Osteocyte (in vitro differentiated cells): ENCODE data around the gene SPATA32. TPM values are rescaled to one million over a fixed set of nuclear protein-coding genes. Genes with fewer than 3 reads are reported as not detected.
A peak's percentile ranks its signal among the peaks of the same experiment; 100 is the strongest.

Experiments used
- DNase-seq: peaks from one replicate; pipeline ENCODE4 v3.0.0; 2021; ENCODE audit warnings: mixed read lengths; ENCODE audit not compliant: unreplicated experiment; ENCODE audit errors: extremely low spot score
- H3K27ac Mint-ChIP-seq: one replicate; pipeline ENCODE4 v1.8.0; 2021; ENCODE audit warnings: mild to moderate bottlenecking, mixed read lengths; ENCODE audit not compliant: unreplicated experiment
- H3K27me3 Mint-ChIP-seq: one replicate; pipeline ENCODE4 v1.8.0; 2021; ENCODE audit warnings: mixed read lengths; ENCODE audit not compliant: unreplicated experiment
- H3K36me3 Mint-ChIP-seq: one replicate; pipeline ENCODE4 v1.8.0; 2021; ENCODE audit warnings: mixed read lengths; ENCODE audit not compliant: unreplicated experiment
- H3K4me1 Mint-ChIP-seq: one replicate; pipeline ENCODE4 v1.8.0; 2021; ENCODE audit warnings: mixed read lengths; ENCODE audit not compliant: unreplicated experiment
- H3K4me3 Mint-ChIP-seq: one replicate; pipeline ENCODE4 v1.8.0; 2021; ENCODE audit warnings: mild to moderate bottlenecking, moderate library complexity, mixed read lengths; ENCODE audit not compliant: unreplicated experiment
- H3K9me3 Mint-ChIP-seq: one replicate; pipeline ENCODE4 v1.8.0; 2021; ENCODE audit warnings: mixed read lengths; ENCODE audit not compliant: unreplicated experiment
- total RNA-seq: library from RNA; stranded (reverse); gene quantifications from 2 replicates; pipeline ENCODE4 v1.2.1, GENCODE V29; 2021
- TF ChIP-seq, protein P1 (sequence below): fragments of 200-600 bp; sonication (generic); IDR thresholded peaks from 2 replicates; pipeline ENCODE4 v1.5.0; 2021; ENCODE audit warnings: antibody characterized with exemption, mild to moderate bottlenecking, moderate library complexity

Gene SPATA32
- total RNA-seq, 1 donor from 2014 or later, result not detected

DNA sequence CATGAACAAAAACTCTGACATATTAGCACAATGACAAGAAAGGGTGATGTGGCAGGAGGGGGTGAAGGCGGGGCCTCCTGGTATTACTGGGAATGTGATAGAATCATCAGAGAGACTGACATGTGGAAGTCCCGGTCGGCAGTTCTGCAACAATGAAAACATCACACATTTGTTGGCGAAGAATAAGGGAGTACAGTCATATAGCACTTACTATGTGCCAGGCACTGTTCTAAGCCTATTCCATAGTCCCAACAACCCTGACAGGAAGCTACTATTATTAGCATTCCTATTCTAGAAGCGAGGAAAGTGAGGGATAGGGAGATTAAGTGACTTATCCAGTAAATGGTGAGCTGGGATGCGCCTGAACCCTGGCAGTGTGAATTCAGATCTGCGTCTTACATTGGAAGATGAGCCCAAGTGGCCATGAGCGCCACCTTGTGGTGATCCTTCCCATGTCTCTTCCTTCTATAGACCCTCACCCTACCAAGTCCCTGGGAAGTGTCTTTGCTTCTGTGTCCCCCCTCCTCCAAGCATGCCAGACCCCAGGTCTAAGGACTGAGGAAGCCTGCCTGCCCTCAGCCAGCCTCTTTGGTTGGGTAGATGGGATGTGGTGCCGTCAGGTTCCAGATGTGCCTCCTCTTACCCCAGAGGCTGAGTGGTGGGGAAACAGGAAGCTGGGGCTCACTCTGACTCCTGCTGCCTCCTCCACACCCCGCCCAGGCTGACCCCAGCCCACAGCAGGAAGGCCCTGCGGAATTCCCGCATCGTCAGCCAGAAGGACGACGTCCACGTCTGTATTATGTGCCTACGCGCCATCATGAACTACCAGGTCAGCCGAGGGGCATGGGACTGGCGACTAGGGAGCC lies 26.2 kb downstream of the SPATA32 start:
- Mint-ChIP-seq H3K4me1 (peaks cover 8% of the 10 kb centered on the region), H3K27me3 (peaks cover 3% of the 10 kb centered on the region), H3K4me3 (no peak overlapping the region), H3K9me3 (no peaks in the 10 kb centered on the region), H3K27ac (no peak overlapping the region), H3K36me3 (no peaks in the 10 kb centered on the region)
- DNase-seq, result peak; percentile 85
- TF ChIP-seq, protein P1, sequence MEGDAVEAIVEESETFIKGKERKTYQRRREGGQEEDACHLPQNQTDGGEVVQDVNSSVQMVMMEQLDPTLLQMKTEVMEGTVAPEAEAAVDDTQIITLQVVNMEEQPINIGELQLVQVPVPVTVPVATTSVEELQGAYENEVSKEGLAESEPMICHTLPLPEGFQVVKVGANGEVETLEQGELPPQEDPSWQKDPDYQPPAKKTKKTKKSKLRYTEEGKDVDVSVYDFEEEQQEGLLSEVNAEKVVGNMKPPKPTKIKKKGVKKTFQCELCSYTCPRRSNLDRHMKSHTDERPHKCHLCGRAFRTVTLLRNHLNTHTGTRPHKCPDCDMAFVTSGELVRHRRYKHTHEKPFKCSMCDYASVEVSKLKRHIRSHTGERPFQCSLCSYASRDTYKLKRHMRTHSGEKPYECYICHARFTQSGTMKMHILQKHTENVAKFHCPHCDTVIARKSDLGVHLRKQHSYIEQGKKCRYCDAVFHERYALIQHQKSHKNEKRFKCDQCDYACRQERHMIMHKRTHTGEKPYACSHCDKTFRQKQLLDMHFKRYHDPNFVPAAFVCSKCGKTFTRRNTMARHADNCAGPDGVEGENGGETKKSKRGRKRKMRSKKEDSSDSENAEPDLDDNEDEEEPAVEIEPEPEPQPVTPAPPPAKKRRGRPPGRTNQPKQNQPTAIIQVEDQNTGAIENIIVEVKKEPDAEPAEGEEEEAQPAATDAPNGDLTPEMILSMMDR, result peak; percentile 85

DNA sequence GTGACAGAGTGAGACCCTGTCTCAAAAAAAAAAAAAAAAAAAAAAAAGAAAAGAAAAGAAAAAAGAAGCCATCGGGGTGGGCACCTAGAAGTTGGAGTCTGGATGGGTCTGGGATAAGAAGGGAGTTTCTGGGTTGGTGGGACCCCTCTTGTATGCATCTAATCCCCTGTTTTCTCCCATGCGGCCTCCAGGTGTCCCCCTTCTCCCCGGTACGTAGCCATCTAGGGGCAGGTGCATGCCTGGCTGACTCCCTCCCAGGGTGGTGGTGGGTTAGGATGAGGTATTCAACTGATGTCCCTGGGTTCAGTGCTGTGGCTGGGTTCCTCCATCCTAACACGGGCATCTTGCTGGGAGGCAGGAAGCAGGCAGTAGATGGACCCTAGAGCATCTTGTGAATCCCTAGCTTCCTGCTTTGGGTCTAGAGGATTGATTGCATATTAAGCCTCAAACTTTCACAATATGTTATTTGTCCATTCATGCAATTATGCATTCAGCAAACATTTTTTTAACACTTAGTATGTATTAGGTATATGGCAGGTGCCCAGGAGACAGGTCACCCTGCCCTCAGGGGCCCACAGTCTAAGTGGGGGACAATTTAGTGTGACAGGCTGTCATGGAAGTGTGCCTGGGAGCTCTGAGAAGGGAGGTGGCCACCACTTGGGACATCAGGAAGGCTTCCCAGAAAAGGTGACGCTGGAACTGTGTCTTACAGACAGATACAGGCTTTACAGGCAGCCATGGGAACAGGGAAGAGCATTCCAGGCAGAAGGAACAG lies 27.1 kb downstream of the SPATA32 start:
- Mint-ChIP-seq H3K9me3 (no peaks in the 10 kb centered on the region), H3K4me3 (no peak overlapping the region), H3K27me3 (peaks cover 3% of the 10 kb centered on the region), H3K36me3 (no peaks in the 10 kb centered on the region), H3K4me1 (peaks cover 13% of the 10 kb centered on the region), H3K27ac (no peak overlapping the region)
- TF ChIP-seq, protein P1, result peak; percentile 37
- DNase-seq, result no peak

DNA sequence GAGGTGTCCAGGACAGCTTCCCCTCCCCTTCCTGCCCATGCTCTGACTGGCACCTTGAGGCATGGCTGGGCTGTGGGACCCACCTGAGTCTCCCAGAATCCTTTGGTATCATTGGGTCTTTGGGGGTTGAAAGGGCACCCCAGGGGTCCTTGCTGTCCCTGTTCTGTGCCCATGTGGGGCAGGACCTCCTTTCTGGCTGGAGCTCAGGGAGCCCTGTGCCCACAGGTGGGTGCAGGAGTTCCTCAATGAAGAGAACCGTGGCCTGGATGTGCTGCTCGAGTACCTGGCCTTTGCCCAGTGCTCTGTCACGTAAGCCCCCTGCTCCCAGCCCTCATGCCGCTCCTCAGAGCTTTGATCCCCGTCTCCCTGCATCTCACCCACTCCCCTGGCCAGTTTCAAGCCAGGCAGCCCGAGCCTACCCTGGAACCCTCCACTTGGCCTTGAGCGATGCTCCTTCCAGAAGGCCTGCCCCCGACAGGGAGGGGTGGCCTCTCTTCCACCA lies 28.4 kb downstream of the SPATA32 start:
- no peak for DNase-seq
- Mint-ChIP-seq H3K27me3 (peaks cover 3% of the 10 kb centered on the region), H3K4me3 (no peak overlapping the region), H3K27ac (no peak overlapping the region), H3K4me1 (peaks cover 24% of the 10 kb centered on the region), H3K36me3 (no peaks in the 10 kb centered on the region), H3K9me3 (no peaks in the 10 kb centered on the region)
- TF ChIP-seq, protein P1, result no peak

DNA sequence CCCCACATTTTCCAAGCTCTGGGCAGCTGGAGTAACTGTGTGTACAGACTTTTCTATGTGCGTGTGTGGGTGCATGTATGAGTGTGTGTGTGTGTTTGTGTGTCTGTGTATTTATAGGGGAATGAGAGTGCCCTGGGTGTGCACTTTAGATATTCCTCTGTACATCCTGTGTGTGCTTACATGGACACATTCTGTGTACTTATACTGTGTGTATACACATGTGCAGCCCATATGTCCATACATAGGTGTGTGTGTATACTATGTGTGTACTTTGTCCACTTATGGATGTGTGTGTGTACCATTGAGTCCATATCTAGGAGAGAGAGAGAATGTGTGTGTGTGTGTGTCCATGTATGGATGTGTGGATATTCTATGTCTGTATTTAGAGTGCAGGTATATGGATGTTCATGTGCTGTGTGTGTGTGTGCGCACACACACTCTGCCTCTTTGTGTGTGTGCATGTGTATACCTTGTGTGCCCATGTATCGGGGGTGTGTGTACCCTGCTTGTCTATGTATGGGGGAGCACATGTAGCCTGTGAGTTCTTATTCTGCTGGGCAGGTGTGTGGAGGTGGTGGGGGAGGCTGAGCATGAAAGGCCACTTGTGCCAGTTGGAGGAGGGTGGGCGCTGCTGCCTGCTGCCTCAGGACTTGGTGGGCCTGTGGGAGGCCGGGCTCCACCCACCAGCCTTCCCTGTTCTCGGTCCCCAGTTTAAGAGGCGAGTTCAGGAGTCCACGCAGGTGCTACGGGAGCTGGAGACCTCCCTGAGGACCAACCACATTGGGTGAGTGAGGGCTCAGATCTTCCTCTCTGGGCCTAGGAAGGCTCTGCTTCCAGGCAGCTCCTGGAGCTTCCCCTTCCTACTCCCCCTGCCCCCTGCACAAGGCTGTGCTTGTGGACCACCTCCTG lies 29.1 kb downstream of the SPATA32 start:
- DNase-seq, result no peak
- Mint-ChIP-seq H3K27me3 (peaks cover 3% of the 10 kb centered on the region), H3K27ac (no peak overlapping the region), H3K4me1 (peaks cover 27% of the 10 kb centered on the region), H3K9me3 (no peaks in the 10 kb centered on the region), H3K36me3 (no peaks in the 10 kb centered on the region), H3K4me3 (no peak overlapping the region)
- TF ChIP-seq, protein P1, result no peak
